ENCODE results near the gene ANO4.

GRCh38 chr12:101172316-101172715 is 377.7 kb downstream of the ANO4 start:
- TF ChIP-seq POLR2AphosphoS5 (IDR thresholded peaks at IDR 0.05; ENCODE audit: borderline replicate concordance, low read depth, low read length) (no peak), EZH2 (IDR thresholded peaks at IDR 0.05) (no peak), FOXP2 (optimal IDR thresholded peaks at IDR 0.05; ENCODE audit: control extremely low read depth, extremely low read length, insufficient read depth) (no peak)
